GM19468 (cell line): ENCODE measurements around the gene BACH2.

Experiments
- ATAC-seq: cut with Tn5 transposase; IDR thresholded peaks from one replicate; pipeline ENCODE4 v1.9.1; 2021; ENCODE audit warnings: mild to moderate bottlenecking, moderate library complexity, moderate number of reproducible peaks; ENCODE audit not compliant: unreplicated experiment; ENCODE audit errors: extremely low read depth

BACH2 gene

GRCh38 chr6:90249034-90249433 lies 47.6 kb downstream of the BACH2 start:
- ATAC-seq: no peak

GRCh38 chr6:90247262-90247661 lies 49.4 kb downstream of the BACH2 start:
- ATAC-seq: no peak

- ATAC-seq: no peak
Measured at GRCh38 chr6:90241229-90241880, 55.3 kb downstream of the BACH2 start.

- no peak for ATAC-seq
Measured at GRCh38 chr6:90238496-90239266, 58.0 kb downstream of the BACH2 start.

- no peak for ATAC-seq
Measured at GRCh38 chr6:90237350-90237990, 59.2 kb downstream of the BACH2 start.

- no peak for ATAC-seq
Measured at GRCh38 chr6:90233994-90234393, 62.6 kb downstream of the BACH2 start.

GRCh38 chr6:90233213-90233612 lies 63.4 kb downstream of the BACH2 start:
- ATAC-seq: no peak

GRCh38 chr6:90231798-90232197 lies 64.8 kb downstream of the BACH2 start:
- ATAC-seq: no peak

GRCh38 chr6:90231308-90231707 lies 65.3 kb downstream of the BACH2 start:
- ATAC-seq: no peak

- no peak for ATAC-seq
Measured at GRCh38 chr6:90230548-90231215, 66.0 kb downstream of the BACH2 start.

- no peak for ATAC-seq
Measured at GRCh38 chr6:90229331-90230010, 67.2 kb downstream of the BACH2 start.

GRCh38 chr6:90227673-90228072 lies 69.0 kb downstream of the BACH2 start:
- ATAC-seq: no peak

- no peak for ATAC-seq
Measured at GRCh38 chr6:90227213-90227612, 69.4 kb downstream of the BACH2 start.

- ATAC-seq: no peak
Measured at GRCh38 chr6:90226257-90226656, 70.4 kb downstream of the BACH2 start.

- ATAC-seq: no peak
Measured at GRCh38 chr6:90224196-90224595, 72.4 kb downstream of the BACH2 start.

GRCh38 chr6:90222724-90223198 lies 73.9 kb downstream of the BACH2 start:
- no peak for ATAC-seq

GRCh38 chr6:90222008-90222407 lies 74.6 kb downstream of the BACH2 start:
- ATAC-seq: no peak

- no peak for ATAC-seq
Measured at GRCh38 chr6:90221403-90221802, 75.2 kb downstream of the BACH2 start.

- ATAC-seq: no peak
Measured at GRCh38 chr6:90220273-90220672, 76.4 kb downstream of the BACH2 start.
